Endometrial microvascular endothelial cells (primary cell): ENCODE data around the gene CARD16. TPM values are rescaled to one million over a fixed set of nuclear protein-coding genes. Genes with fewer than 3 reads are reported as not detected.

Source experiments
- in situ Hi-C: cut with HindIII; loops from 2 replicates; pipeline ENCODE4 v1.10.0; 2017; ENCODE audit warnings: low sequenced_read_pairs, low pct_unique_long_range_greater_than_20kb; ENCODE audit errors: inconsistent ontology term
- total RNA-seq: library from RNA; depleted of rRNA; stranded (reverse); fragments of >200 nt; gene quantifications from one replicate; pipeline ENCODE4 v1.2.3, GENCODE V29; 2015; ENCODE audit errors: inconsistent ontology term

Gene CARD16
- total RNA-seq, 1 donor from 2014 or later, result 184 TPM

DNA sequence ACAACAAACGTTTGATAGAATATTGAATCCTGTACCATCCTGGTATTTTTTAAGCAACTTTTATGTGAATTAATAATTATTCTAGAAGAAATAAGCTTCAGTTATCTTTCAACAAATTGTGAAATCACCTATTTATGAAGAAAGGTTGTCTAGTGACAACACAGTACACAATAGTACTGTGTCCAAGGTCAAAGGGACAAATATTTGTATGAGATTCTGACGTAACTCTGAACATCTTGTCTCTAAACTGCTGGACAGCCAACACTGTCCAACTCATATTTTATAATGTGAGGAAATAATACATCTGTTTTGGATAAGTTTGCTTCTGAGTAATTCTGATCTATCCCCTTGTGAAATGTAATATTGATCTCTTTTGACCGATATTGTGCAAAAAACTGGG lies 41.1 kb downstream of the CARD16 start:
- in situ Hi-C loops, result no loop called here

DNA sequence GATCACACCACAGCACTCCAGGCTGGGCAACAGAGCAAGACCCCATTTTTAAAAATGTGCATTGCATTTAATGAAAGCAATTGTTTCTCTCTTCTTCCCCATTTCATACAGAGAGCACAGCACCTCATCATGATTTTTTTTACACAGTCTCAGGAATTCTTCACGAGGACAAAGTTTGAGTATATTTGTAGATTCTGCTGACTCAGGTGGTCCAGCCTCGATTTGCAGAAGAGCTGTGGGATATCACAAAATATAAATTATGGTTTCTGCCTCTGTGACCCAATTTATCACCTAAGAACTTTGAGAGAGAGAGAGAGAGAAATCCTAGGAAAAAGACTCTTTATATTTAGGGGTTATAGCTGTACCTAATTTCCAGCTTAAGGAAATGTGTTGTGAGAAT lies 42.0 kb downstream of the CARD16 start:
- in situ Hi-C loops, result no loop called here

DNA sequence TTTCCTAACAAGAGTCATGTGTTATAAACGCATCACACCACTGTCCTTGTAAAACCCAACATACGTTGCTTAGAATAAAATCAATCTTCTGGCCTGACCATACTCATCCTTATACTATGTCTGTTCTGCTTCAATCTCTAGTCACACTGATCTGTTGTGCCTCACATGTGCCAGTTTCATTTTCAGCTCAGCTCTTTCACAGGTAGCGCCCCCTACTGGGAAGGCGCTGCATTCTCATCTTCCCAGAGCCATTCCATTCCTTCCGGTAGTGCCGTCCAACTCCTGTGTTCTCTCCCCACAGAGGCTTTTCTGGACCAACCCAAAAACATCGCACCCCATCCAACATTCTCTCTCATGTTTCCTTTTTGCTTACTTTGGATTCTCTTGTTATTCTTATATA lies 44.3 kb downstream of the CARD16 start:
- in situ Hi-C loops, result no loop called here

DNA sequence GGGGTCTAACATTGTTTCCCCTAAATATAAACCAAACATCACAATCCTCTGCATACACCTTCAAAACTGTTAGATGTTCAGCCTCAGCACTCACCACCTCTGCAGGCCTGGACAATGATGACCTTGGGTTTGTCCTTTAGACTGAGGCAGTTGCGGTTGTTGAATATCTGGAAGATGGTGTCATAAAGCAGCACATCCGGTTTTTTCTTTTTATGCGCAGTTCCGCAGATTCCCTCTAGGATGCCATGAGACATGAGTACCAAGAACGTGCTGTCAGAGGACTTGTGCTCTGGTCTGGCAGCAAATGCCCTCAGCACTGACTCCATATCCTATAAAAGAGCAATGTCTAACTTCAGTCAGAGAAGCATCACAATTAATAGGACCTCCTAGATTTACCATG lies 45.0 kb downstream of the CARD16 start:
- in situ Hi-C loops, result no loop called here

DNA sequence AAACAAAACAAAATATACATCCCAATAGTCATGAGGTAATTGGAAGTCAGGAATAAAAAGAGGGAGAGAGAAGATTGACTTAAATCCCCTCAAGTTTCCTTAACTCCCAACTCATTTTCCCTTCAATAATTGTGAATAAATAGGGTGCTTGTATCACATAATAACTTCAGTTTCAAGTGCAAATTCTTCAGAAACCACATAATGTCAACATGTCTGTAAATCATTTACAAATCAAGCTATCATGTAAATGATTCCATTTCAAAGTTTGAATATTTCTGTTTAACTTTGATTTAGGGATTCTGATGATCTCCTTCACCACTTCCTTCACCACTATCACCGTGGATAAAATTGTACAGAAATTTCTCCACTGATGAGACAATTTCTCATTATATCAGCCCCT lies 45.4 kb downstream of the CARD16 start:
- in situ Hi-C loops, result no loop called here

DNA sequence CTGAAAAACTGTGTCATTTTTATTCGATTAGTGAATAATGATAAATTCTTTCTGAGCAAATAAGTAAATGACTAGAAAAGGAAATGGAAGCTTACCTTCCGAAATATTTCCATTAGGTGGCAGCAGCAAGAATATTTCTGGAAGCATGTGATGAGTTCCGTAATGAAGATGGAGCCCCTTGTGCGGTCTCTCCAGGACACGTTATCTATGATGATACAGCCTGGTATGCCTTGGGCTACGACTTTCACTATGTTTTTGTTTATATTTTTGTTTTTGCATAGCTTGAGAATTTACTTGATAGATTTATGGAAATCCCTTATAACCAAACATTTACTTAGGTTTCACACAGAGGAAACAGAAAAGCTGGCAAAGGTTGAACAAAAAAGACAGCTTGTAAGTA lies 47.8 kb downstream of the CARD16 start:
- in situ Hi-C loops, result no loop called here

DNA sequence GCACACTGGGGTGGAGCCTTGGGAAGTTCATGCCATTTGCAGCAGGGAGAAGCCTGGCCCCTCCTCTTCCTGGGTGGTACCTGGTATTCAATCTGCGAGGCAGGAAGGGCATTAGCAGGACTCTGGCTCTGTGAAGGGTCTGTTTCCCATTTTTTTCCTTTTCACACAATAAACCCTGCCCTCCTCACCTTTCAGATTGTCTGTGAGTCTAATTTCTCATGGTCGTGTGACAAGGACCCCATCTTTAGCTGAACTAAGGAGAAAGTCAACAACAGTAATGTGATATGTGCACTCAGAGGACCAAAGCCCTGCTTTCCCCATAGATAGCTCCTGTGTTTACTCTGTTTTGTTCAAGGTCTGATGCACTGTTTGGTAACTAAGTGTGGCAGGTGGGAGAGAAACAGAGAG lies 50.1 kb downstream of the CARD16 start:
- in situ Hi-C loops, result no loop called here

DNA sequence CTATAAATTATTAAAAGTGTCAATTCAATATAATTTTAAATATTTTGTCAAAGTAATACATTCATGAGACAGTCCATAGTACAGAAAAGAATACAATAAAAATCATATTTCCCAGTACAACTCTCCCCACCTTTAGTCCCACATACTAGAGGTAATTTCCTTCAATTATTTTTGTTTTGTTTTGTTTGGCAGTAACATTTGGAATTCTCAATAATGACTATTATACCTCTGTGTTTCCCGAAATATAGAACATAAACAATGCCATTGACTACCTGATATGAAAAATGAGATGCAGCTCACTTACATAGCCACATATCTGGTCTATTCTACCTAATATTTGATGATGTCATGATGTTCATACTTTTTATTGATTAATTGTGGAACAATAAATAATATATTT lies 52.4 kb downstream of the CARD16 start:
- in situ Hi-C loops, result no loop called here

DNA sequence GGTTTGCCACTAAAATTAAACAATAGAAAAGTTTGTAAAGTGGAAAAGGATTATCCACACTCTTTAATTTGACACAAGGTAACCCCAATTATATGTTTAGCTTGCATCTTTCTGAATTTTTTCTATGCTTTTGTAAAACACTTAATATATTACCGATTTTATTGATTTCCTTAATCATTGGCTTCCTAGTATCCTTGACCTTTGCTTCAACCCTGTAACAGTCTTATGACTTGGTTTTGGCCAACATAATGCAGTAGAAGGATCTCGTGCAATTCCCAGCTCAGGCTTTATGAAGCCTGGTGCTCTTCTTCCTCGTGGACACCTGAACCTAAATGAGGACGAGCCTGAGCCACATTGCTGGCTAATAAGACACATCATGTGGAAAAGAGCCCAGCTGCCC lies 53.1 kb downstream of the CARD16 start:
- in situ Hi-C loops, result no loop called here

Other genes starting within 250 kb of the CARD16 start
- gene CASP12, start 146.9 kb downstream of the CARD16 start, total RNA-seq, result 0.84 TPM
- gene CASP4, start 76.8 kb downstream of the CARD16 start, total RNA-seq, result 138 TPM
- gene CASP5, start 22.2 kb downstream of the CARD16 start, total RNA-seq, result not detected
- 15.9 TPM for gene CASP1, start 10.2 kb downstream of the CARD16 start, total RNA-seq
- gene CARD18, start 94.4 kb upstream of the CARD16 start, total RNA-seq, result not detected